K562 (cell line): ENCODE data around the gene TFDP1. TPM values are rescaled to one million over a fixed set of nuclear protein-coding genes. Genes with fewer than 3 reads are reported as not detected.

Experiments
- ATAC-seq: fragments of 200-7000 bp; cut with Tn5 transposase; 3 replicates; pipeline ENCODE4 v1.9.1; 2020; ENCODE audit warnings: moderate library complexity
- BruUV-seq: library from RNA; stranded (reverse); fragments of 400-500 nt; replicated peaks from 2 replicates; lab custom pipeline; 2021; lab: Mats Ljungman, UMichigan
- CTCF ChIA-PET: fragments of 300-600 bp; formaldehyde crosslinking; extraction: SDS; loops from one replicate; lab custom pipeline; 2021; ENCODE audit warnings: low intra/inter-chr PET ratio; lab: Yijun Ruan, JAX
- POLR2A ChIA-PET: fragments of 300-600, 350-650 bp; sonication (Branson Sonifier 250); formaldehyde crosslinking; extraction: SDS; loops from one replicate; lab custom pipeline; 2021; ENCODE audit warnings: antibody characterized with exemption, inconsistent platforms; lab: Yijun Ruan, JAX
- DNase-seq, 4 experiments: peaks; one replicate each; pipeline versions ENCODE4 v3.0.0 to v3.0.0-alpha.2; 2011 to 2018; ENCODE audit warnings: low spot score in 3 of 4, mixed read lengths in 3 of 4; ENCODE audit errors: extremely low read depth in 1 of 4
- FAIRE-seq: peaks from 2 replicates; lab custom pipeline; 2011; peaks lifted over from hg19 to GRCh38; lab: Jason Lieb, UNC
- H2AFZ ChIP-seq: 2 replicates; pipeline ENCODE4 v1.6.0; 2011; ENCODE audit warnings: low read depth, low read length, control low read depth, inconsistent platforms
- H3K27ac ChIP-seq: fragments of 200-600 bp; 3 replicates; pipeline ENCODE4 v1.8.0; 2011; ENCODE audit warnings: low read depth, mild to moderate bottlenecking, control low read depth, inconsistent platforms, low read length, moderate library complexity, mixed read lengths; ENCODE audit errors: extremely low read depth
- H3K27me3 ChIP-seq, 2 experiments: fragments of 300-600 bp in 1 of 2; 2 replicates in 1 of 2; 3 replicates in 1 of 2; pipeline versions ENCODE4 v1.6.0 to v1.8.0; 2011; ENCODE audit warnings: inconsistent platforms in 2 of 2, low read length in 2 of 2, mild to moderate bottlenecking in 1 of 2, mixed read lengths in 1 of 2, moderate library complexity in 1 of 2; ENCODE audit not compliant: control insufficient read depth in 2 of 2, insufficient read depth in 2 of 2
- H3K36me3 ChIP-seq: fragments of 300-600 bp; 3 replicates; pipeline ENCODE4 v1.8.0; 2011; ENCODE audit warnings: mild to moderate bottlenecking, low read length, inconsistent platforms; ENCODE audit not compliant: control insufficient read depth, insufficient read depth
- H3K4me1 ChIP-seq, 2 experiments: fragments of 200-600 bp in 1 of 2; replicated peaks in 1 of 2; 2 replicates in 1 of 2; 3 replicates in 1 of 2; pipeline versions ENCODE4 v1.5.1 to v1.8.0; 2011; ENCODE audit warnings: inconsistent platforms in 2 of 2, low read length in 2 of 2, mild to moderate bottlenecking in 1 of 2, mixed read lengths in 1 of 2, moderate library complexity in 1 of 2; ENCODE audit not compliant: control insufficient read depth in 2 of 2, insufficient read depth in 2 of 2
- H3K4me2 ChIP-seq: 2 replicates; pipeline ENCODE4 v1.6.1; 2011; ENCODE audit warnings: low read length, control low read depth, inconsistent platforms, mixed read lengths; ENCODE audit not compliant: insufficient read depth
- H3K4me3 ChIP-seq: fragments of 200-600 bp; sonication (generic), shearing (Covaris generic); 2 replicates; pipeline ENCODE4 v1.5.1; 2016; ENCODE audit warnings: control low read depth, inconsistent platforms
- H3K79me2 ChIP-seq: fragments of 200-600 bp; 3 replicates; pipeline ENCODE4 v1.8.0; 2011; ENCODE audit warnings: low read length, inconsistent platforms; ENCODE audit not compliant: control insufficient read depth, insufficient read depth
- H3K9ac ChIP-seq, 2 experiments: 2 replicates each; pipeline versions ENCODE4 v1.6.0 to v1.6.1; 2011; ENCODE audit warnings: low read depth in 2 of 2, low read length in 2 of 2, control low read depth in 1 of 2, inconsistent platforms in 1 of 2, mild to moderate bottlenecking in 1 of 2, mixed read lengths in 1 of 2; ENCODE audit not compliant: insufficient read depth in 1 of 2
- H3K9me1 ChIP-seq: one replicate; pipeline ENCODE4 v1.6.0; 2011; ENCODE audit warnings: inconsistent platforms, mild to moderate bottlenecking, low read length, moderate library complexity; ENCODE audit not compliant: control insufficient read depth, insufficient read depth
- H3K9me3 ChIP-seq: replicated peaks from 2 replicates; pipeline ENCODE4 v1.5.1; 2011; ENCODE audit warnings: low read depth, low read length, inconsistent platforms; ENCODE audit not compliant: control insufficient read depth, insufficient read depth
- H4K20me1 ChIP-seq: replicated peaks from 2 replicates; pipeline ENCODE4 v1.6.1; 2011; ENCODE audit warnings: low read length, inconsistent platforms, mixed read lengths; ENCODE audit not compliant: control insufficient read depth, insufficient read depth
- CTCF ChIP-seq, 3 experiments: IDR thresholded peaks in 2 of 3; conservative IDR thresholded peaks in 1 of 3; 2 replicates each; pipeline ENCODE4 v1.5.1; 2011 to 2012; ENCODE audit warnings: low read length in 3 of 3, mild to moderate bottlenecking in 3 of 3, control low read depth in 2 of 3, improper control_type of control experiment in 1 of 3, inconsistent platforms in 1 of 3, low read depth in 1 of 3, mixed read lengths in 1 of 3, moderate library complexity in 1 of 3; ENCODE audit not compliant: insufficient read depth in 2 of 3
- HNRNPK ChIP-seq: fragments of 200-400 bp; formaldehyde crosslinking; IDR thresholded peaks from one replicate; pipeline ENCODE4 v1.6.1; 2018; ENCODE audit warnings: mild to moderate bottlenecking, low read depth, low read length; ENCODE audit not compliant: poor library complexity, severe bottlenecking
- KDM5B ChIP-seq: fragments of 200-600 bp; sonication (generic); IDR thresholded peaks from 2 replicates; pipeline ENCODE4 v1.6.1; 2012; ENCODE audit warnings: low read depth, mild to moderate bottlenecking, moderate library complexity, low read length, control low read depth, inconsistent platforms; ENCODE audit not compliant: insufficient replicate concordance
- MEIS2 ChIP-seq: fragments of 450-650 bp; IDR thresholded peaks from 2 replicates; pipeline ENCODE4 v1.6.1; 2014; ENCODE audit warnings: mild to moderate bottlenecking; ENCODE audit not compliant: partially characterized antibody
- MTA2 ChIP-seq: fragments of 450-650 bp; IDR thresholded peaks from 2 replicates; pipeline ENCODE4 v1.6.1; 2016; ENCODE audit warnings: low read depth
- NFIC ChIP-seq: fragments of 450-650 bp; IDR thresholded peaks from 2 replicates; pipeline ENCODE4 v1.6.1; 2017; ENCODE audit warnings: mild to moderate bottlenecking, inconsistent platforms
- PBX2 ChIP-seq, 2 experiments: IDR thresholded peaks in 1 of 2; conservative IDR thresholded peaks in 1 of 2; 2 replicates each; pipeline ENCODE4 v1.6.1; 2016; ENCODE audit warnings: low read depth in 2 of 2, mild to moderate bottlenecking in 1 of 2, missing compliant biosample characterization in 1 of 2, missing genetic modification characterization in 1 of 2, moderate library complexity in 1 of 2
- PKNOX1 ChIP-seq: fragments of 450-650 bp; IDR thresholded peaks from 2 replicates; pipeline ENCODE4 v1.6.1; 2016
- RAD21 ChIP-seq, 2 experiments: fragments of 250-450 bp in 1 of 2; fragments of 450-650 bp in 1 of 2; sonication (Bioruptor Pico) in 1 of 2; formaldehyde crosslinking in 1 of 2; IDR thresholded peaks in 1 of 2; conservative IDR thresholded peaks in 1 of 2; 2 replicates each; pipeline versions ENCODE4 v1.4.0 to v1.8.0; 2020 to 2022; ENCODE audit warnings: mild to moderate bottlenecking in 2 of 2, moderate library complexity in 1 of 2
- RAD51 ChIP-seq: fragments of 450-650 bp; IDR thresholded peaks from 2 replicates; pipeline ENCODE4 v1.7.1; 2016; ENCODE audit warnings: low read depth, mild to moderate bottlenecking, borderline replicate concordance
- RB1 ChIP-seq: fragments of 450-650 bp; IDR thresholded peaks from 2 replicates; pipeline ENCODE4 v1.6.1; 2017; ENCODE audit warnings: low read depth, mild to moderate bottlenecking
- RBFOX2 ChIP-seq: fragments of 200-400 bp; formaldehyde crosslinking; IDR thresholded peaks from 2 replicates; pipeline ENCODE4 v1.6.1; 2017; ENCODE audit warnings: low read depth, mild to moderate bottlenecking, low read length, moderate library complexity
- WGBS: fragments of 100-300 bp; shearing (Covaris generic); methylation state at CpG from one replicate; pipeline ENCODE4 v1.1.6; 2016; ENCODE audit warnings: low coverage, mixed read lengths; ENCODE audit not compliant: insufficient coverage; ENCODE audit errors: missing lambda C conversion rate; 5-methylcytosine and 5-hydroxymethylcytosine counted together
- in situ Hi-C: fragments of 300-500 bp; cut with MboI; formaldehyde crosslinking; loops from 4 replicates; pipeline ENCODE4 v1.15.0; 2018; ENCODE audit warnings: inconsistent platforms, mixed read lengths
- intact Hi-C: fragments of 100-400 bp; cut with micrococcal nuclease; formaldehyde crosslinking; loops from 2 replicates; pipeline ENCODE4 v1.14.2; 2022
- polyA plus RNA-seq, 8 experiments: library from polyadenylated mRNA; depleted of rRNA in 4 of 8; stranded (reverse) in 5 of 8; unstranded in 3 of 8; fragments of >200 nt; fragmentation: Nextera tagmentation in 2 of 8; fragmentation: Illumina TruSeq in 1 of 8; extraction: Ambion mirVana in 2 of 8; extraction: Trizol in 1 of 8; gene quantifications; 2 replicates each; pipeline versions ENCODE4 v1.2.1 to v1.2.3, GENCODE V29; 2011 to 2014; ENCODE audit warnings: inconsistent platforms in 1 of 8, missing spikeins in 1 of 8
- total RNA-seq, 7 experiments: library from RNA; depleted of rRNA in 6 of 7; stranded (reverse); fragments of >200 nt in 6 of 7; fragmentation: Illumina TruSeq in 2 of 7; extraction: Trizol in 2 of 7; gene quantifications; 2 replicates each; pipeline versions ENCODE4 v1.2.1 to v1.2.3, GENCODE V29; 2011 to 2021; ENCODE audit warnings: low replicate concordance in 1 of 7

The TFDP1 gene
- total and polyA plus RNA-seq, 9 of the 15 experiments (the other 6 are each of a cell fraction or from before 2014, with no cell fraction given), result 33.8 to 145 (median 69.1) TPM

GRCh38 chr13:113562085-113562749 lies 22.3 kb upstream of the TFDP1 start (continued):
- TF ChIP-seq RAD21 (CRISPR knock-in tag; conservative IDR thresholded peaks at IDR 0.05 in 1 of 2, IDR thresholded peaks at IDR 0.05 in 1 of 2) (peak; percentile 47 to 68), RBFOX2 (no peak), KDM5B (no peak), RB1 (peak; percentile 10; the same call in 1 of the 2 replicates), HNRNPK (no peak), CTCF (IDR thresholded peaks at IDR 0.05 in 2 of 3, conservative IDR thresholded peaks at IDR 0.05 in 1 of 3; ENCODE audit: insufficient read depth in 2 of 3, low read depth in 1 of 3, low read length in 3 of 3) (peak; percentile 77 to 81 (median 78)), MTA2 (no peak)

- POLR2A ChIA-PET, result interaction anchor here (0.6 kb wide), 1 partner anchor 366 kb away, joined by 5 read pairs; no protein-coding TSS in a partner anchor
- intact Hi-C loops (loop anchor here (1.0 to 10.0 kb wide), 3 partner anchors 105 to 288 kb away; no protein-coding TSS in a partner anchor), in situ Hi-C loops (no loop called here)
- H3K4me1 ChIP-seq, result peaks cover 0 to 9% of the 10 kb centered on the region in 2 experiments; a peak in 3 of 5 replicates
- H3K79me2 ChIP-seq, result no peaks in the 10 kb centered on the region
- FAIRE-seq (no peak), ATAC-seq (peak; percentile 39), DNase-seq (peak in 1 of 4 experiments; percentile 19)
- no peaks in the 10 kb centered on the region for H4K20me1 ChIP-seq
- no peak for TF ChIP-seq RAD51
- peak; percentile 84 for TF ChIP-seq MEIS2
- peak; percentile 80 for TF ChIP-seq PKNOX1
- no peak for TF ChIP-seq NFIC
- TF ChIP-seq PBX2 (CRISPR knock-in tag; IDR thresholded peaks at IDR 0.05; ENCODE audit: low read depth), result no peak
- peak; percentile 68 for TF ChIP-seq PBX2 (tag; conservative IDR thresholded peaks at IDR 0.05; ENCODE audit: low read depth)
- no peak overlapping the region for H3K4me3 ChIP-seq
- H3K36me3 ChIP-seq, result no peaks in the 10 kb centered on the region
- 17% methylated on average over 4 of the region's 7 CpGs for WGBS
- H3K9me3 ChIP-seq, result no peaks in the 10 kb centered on the region
- CTCF ChIA-PET, result interaction anchor here (0.9 kb wide), 2 partner anchors 104 to 105 kb away, joined by 4 read pairs; no protein-coding TSS in a partner anchor
- H2AFZ ChIP-seq, result 0 out of 2 replicates have a peak overlapping the region, but pooled peaks have one; percentile 0
- no TSS peak for BruUV-seq
- H3K27me3 ChIP-seq, result no peaks in the 10 kb centered on the region
- H3K4me2 ChIP-seq, result no peak overlapping the region
- no peaks in the 10 kb centered on the region for H3K9me1 ChIP-seq
- no peak overlapping the region for H3K9ac ChIP-seq
- no peak overlapping the region for H3K27ac ChIP-seq
These were observed 21.7 kb upstream of the TFDP1 start for GRCh38 chr13:113562844-113563243.
